GM18502 (cell line): ENCODE data around the gene MED12L.
"Not testable (repeated sequence)": the region's sequence is repeated elsewhere in the genome, so short reads cannot be mapped to it uniquely, and the experiment has no call there.

Experiments
- ATAC-seq: cut with Tn5 transposase; IDR thresholded peaks from one replicate; pipeline ENCODE4 v1.9.1; 2021; ENCODE audit warnings: mild to moderate bottlenecking; ENCODE audit not compliant: unreplicated experiment, poor library complexity

MED12L gene

DNA sequence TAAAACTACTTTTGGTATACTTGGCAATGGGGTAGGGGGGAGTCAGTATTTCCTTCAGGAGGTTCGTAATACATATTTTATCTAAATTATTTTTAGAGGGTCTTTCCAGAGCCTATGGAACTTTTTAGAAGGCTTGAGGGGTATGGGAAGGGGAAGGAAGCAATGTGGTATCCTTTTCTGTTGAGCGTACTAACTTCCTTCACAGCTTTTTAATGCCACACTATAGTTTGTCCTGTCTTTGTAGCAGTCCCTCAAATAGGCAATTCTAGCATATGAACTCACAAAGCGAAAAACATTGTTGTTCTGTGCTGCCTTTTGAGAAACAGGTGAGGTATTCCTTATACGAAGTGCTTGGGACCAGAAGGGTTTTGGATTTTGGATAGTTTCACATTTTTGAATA, 266.2 kb downstream of the MED12L start:
- ATAC-seq = peak; percentile 32

DNA sequence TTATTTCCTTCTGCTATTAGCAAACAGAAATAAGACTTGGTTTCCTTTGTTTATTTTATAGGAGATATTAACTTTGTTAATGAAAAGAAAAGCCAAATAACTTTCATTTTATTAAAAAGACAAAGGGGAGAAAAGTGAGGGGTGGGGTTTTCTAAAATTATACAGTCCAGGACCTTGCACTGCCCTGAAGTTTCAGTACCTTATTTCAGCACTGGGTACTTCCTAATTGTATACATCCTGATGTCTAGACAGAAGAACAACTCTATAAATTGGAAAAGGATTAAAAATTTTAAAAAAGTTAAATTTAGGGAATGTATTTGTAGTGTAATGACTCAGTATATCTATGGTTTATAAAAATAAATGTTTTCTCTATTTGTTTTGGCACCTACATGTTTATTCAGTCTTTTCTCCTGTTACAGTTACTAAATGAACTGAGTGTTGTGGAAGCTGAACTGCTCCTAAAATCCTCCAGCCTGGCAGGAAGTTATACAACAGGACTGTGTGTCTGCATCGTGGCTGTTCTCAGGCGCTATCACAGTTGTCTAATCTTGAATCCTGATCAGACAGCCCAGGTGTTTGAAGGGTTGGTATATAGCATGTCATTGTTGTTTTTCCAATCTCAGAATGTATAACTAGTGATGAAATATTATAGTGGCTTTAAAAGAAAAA, 271.5 kb downstream of the MED12L start:
- ATAC-seq = no peak

DNA sequence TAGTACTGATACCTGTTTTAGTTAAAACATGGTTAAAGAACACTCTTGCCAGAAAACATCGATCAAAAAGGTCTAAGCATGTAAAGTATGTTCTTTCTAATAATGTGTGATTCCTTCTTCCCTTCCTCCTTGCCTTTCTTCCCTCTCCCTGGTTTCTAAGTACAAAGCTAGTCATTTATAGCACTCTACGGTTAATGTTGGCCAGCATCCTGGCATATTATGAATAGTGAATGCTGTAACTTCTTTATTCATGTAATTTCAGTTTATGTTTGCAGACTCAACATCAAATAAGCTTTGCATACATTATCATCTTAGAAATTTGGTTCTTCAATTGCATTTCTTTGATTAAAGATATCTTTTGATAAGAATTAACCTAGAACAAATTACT, 272.0 kb downstream of the MED12L start:
- no peak for ATAC-seq

DNA sequence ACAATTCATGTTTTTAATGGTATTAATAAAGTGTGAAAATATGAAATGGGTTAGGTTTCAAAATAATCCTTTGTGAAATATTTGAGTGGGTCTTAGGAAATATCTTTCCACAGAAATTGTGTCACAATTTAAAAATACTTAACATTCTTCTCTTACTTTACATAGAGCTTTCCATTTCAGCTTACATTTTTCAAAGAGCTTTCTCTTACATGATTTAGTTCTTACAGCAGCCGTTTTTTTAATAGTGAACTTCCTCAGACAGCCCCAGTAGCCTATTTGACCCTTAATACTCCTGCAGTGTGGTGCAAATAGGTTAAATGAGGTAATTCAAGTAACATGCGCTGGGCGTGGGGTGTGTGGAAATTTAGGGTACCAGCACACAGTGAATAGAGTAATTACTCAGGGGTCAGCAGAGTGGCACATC, 277.3 kb downstream of the MED12L start:
- no peak for ATAC-seq

- ATAC-seq = no peak
Observed at GRCh38 chr3:151366993-151367392, 281.5 kb downstream of the MED12L start.

GRCh38 chr3:151367448-151367847, 282.0 kb downstream of the MED12L start:
- no peak for ATAC-seq

DNA sequence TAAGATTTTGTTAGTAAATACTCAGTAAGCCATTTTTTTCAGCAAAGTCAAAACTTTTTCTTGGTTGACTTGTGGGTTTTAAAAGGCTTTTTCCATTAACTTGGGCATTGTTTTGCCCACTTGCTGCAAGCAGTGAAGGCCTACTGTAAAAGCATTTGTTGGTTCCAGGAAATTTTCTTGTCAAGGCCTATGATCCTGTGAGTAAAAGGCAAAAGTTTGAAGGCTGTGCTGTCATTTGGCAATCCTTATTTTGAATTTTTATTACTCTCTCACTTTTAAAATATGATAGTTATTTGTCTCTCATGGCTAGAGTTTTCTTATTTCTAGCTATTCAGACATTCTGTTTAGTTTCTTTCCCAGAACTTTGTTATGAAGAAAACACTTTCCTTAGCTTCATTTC, 286.1 kb downstream of the MED12L start:
- no peak for ATAC-seq

DNA sequence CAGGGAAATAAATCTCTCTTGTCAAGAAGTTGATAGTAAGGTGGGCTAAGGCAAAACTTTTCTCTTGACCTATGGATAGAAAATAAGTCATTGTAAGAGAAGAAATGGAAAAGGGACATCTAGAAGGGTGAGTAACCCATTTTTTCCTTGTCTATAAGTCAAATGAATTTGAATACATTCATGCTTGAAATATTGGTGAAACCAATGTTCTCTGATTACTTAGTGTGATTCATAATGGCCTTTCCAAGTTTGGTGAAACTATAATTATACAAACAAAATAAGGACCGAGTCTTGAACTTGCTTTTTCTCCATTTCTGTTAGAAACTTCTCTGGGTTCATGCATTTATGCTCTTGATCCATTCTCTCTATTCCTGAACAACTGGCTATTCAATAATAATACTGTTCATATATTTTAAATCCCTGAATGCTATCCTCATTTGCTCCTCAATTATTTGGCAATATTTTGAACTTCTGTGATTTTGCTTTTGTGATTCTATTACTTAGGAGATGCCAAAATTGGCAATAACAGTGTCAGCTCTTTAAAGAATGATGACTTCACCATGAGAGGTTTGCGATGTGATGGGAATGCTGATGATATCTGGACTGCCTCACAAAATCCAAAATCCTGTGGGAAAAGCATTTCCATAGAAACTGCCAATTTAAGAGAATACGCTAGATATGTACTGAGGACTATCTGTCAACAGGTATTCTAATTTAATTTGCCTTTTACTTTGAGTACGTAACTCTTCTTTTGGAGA, 286.8 kb downstream of the MED12L start:
- ATAC-seq = no peak

GRCh38 chr3:151377768-151378385, 292.4 kb downstream of the MED12L start:
- ATAC-seq = peak; percentile 50

- ATAC-seq = peak; percentile 41
Observed at GRCh38 chr3:151379083-151379734, 293.7 kb downstream of the MED12L start.

GRCh38 chr3:151382671-151383070, 297.2 kb downstream of the MED12L start:
- peak; percentile 43 for ATAC-seq

GRCh38 chr3:151383111-151383510, 297.6 kb downstream of the MED12L start:
- ATAC-seq = no peak

GRCh38 chr3:151383956-151384355, 298.5 kb downstream of the MED12L start:
- peak; percentile 49 for ATAC-seq

- peak; percentile 49 for ATAC-seq
Observed at GRCh38 chr3:151384741-151385174, 299.3 kb downstream of the MED12L start, which contains the start of gene P2RY12. Gene P2RY12 (minus strand): TSS chr3:151384753. CDS start chr3:151338845, 45,908 bp downstream.

DNA sequence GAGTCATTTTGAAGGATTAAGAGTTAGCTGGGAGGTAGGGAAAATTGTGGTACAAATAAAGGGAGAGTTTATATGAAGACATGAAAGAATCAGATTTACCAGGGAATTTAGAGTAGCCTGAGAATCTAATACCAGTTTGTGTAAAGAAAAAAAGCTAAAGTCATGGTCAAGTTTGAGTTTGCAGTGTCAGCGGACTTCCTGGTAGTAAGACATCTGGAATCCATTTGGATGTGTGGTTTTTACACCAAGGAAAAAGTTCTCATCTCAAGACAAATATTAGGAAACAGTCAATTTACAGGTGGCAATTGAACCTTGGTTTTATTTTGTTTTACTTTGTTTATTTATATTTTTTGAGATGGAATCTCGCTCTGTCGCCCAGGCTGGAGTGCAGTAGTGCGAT, 300.6 kb downstream of the MED12L start:
- no peak for ATAC-seq

GRCh38 chr3:151387432-151387831, 302.0 kb downstream of the MED12L start:
- ATAC-seq = no peak

- no peak for ATAC-seq
Observed at GRCh38 chr3:151387842-151388241, 302.4 kb downstream of the MED12L start.

DNA sequence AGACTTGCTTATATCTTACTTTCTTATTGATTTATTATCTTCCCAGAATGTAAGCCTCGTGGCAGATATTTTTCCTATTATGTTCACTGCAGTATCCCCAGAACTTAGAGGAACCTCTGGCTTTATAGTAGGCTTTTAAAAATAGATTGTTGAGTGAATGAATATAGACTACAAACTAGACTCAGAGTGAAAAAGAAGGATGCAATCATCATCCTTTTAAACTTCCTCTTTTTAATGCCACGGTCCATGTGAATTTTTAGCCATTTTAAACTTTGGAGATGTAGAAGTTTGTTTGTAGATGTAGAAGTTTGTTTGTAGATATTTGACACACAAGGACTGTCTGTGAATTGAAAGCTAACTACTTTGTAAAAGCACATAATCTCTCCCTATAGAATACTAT, 306.3 kb downstream of the MED12L start:
- no peak for ATAC-seq

DNA sequence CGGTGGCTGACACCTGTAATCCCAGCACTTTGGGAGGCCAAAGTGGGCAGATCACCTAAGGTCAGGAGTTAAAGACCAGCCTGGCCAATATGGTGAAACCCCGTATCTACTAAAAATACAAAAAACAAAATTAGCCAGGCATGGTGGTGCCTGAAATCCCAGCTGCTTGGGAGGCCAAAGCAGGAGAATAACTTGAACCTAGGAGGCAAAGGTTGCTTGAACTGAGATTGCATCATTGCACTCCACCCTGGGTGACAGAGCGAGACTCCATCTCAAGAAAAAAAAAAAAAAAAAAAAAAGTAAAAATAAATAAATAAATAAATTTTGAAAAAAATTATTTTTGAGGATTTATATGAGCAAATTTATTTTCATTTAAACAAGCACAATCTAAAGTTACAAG, 306.7 kb downstream of the MED12L start:
- not testable (repeated sequence) for ATAC-seq

DNA sequence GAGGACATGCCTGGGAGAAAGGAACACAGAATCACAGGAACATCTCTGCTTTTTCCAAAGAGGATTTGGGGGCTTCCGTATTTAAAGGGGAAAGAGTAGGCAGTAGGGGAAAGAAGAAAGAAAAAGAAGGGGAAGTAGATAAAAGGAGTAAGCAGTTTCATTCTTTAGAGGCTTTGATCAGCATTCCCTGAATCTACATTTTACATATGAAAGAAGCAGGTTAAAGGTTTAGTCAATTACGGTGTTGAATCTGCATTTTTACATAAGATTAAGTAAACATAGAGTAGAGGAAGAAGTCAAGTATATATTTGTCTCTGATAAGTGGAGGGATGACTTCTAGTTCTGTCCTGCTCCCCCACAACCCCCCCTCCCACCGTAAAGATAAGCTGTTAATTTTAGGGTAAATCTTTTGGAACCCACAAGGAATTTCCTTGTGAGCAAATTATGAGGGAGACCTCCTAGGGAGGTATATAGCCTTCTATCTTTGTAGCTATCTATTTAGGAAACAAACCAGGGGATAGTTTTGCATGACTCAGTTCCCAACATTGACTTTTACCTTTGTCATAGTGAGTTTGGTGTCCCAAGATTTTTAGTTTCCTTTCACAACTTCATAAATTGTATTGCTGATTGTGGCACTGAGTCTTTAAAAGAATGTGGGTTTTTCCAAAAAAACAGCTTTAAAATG, 307.8 kb downstream of the MED12L start:
- ATAC-seq = no peak
